SH-SY5Y (cell line): ENCODE data around the gene BTBD6.

ENCODE experiments used
- GATA2 ChIP-seq: IDR thresholded peaks from 2 replicates; pipeline ENCODE4 v1.6.1; 2011; ENCODE audit warnings: mild to moderate bottlenecking, low read depth, low read length
- GATA3 ChIP-seq: IDR thresholded peaks from 2 replicates; pipeline ENCODE4 v1.6.1; 2011; ENCODE audit warnings: low read depth, mild to moderate bottlenecking, low read length, moderate library complexity

DNA sequence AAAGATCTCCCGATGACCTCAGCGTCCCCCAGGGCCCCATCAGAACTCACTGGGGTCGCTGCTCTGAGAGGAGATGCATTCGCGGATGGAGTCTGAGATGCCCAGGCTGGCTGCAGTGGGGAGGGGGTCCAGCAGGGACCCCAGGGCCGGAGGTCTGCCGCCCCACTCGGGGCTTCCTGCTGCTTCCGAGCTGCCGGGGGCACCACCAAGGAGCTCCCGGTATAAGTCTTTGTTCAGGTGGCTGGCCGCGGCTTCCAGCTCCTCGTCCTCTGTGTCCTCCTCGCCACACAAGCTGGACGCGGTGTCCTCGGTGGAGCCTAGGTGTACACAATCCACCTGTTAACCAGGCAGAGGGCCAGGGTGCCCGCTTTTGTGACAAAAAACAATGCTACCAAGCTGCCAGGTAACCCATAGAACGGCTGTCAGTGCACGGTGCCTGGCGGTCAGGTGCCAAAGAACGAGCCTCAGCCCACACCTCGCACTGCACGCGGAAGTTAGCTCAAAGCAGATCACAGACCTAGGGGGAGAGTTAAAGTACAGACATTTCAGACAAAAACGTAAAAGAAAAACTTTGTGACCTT is 26.6 kb upstream of the BTBD6 start:
- TF ChIP-seq GATA2: no peak
- TF ChIP-seq GATA3: no peak
